ENCODE measurements around the gene CCDC197. TPM values are rescaled to one million over a fixed set of nuclear protein-coding genes. Genes with fewer than 3 reads are reported as not detected.

Gene CCDC197
- total and polyA plus RNA-seq, 8 donors: not detected

GRCh38 chr14:94043111-94043755, 46.1 kb downstream of the CCDC197 start:
- no peak for ATAC-seq
- TF ChIP-seq, protein P1, sequence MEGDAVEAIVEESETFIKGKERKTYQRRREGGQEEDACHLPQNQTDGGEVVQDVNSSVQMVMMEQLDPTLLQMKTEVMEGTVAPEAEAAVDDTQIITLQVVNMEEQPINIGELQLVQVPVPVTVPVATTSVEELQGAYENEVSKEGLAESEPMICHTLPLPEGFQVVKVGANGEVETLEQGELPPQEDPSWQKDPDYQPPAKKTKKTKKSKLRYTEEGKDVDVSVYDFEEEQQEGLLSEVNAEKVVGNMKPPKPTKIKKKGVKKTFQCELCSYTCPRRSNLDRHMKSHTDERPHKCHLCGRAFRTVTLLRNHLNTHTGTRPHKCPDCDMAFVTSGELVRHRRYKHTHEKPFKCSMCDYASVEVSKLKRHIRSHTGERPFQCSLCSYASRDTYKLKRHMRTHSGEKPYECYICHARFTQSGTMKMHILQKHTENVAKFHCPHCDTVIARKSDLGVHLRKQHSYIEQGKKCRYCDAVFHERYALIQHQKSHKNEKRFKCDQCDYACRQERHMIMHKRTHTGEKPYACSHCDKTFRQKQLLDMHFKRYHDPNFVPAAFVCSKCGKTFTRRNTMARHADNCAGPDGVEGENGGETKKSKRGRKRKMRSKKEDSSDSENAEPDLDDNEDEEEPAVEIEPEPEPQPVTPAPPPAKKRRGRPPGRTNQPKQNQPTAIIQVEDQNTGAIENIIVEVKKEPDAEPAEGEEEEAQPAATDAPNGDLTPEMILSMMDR (IDR thresholded peaks at IDR 0.05): no peak
- H3K27me3 ChIP-seq: no peaks in the 10 kb centered on the region
- peak in 1 of 6 donors; percentile 51 for DNase-seq
- intact Hi-C loops (cut with DNase I): no loop called here
- H3K4me3 ChIP-seq: no peak overlapping the region
- WGBS, 2 donors: 82 to 83% methylated on average over 13 of the region's 13 CpGs
- FAIRE-seq: no peak
- H3K36me3 ChIP-seq: peaks cover 0 to 27% (median 11%) of the 10 kb centered on the region in 3 donors
- no peaks in the 10 kb centered on the region for H3K9me3 ChIP-seq
- H3K4me1 ChIP-seq: no peaks in the 10 kb centered on the region
- H3K27ac ChIP-seq: no peak overlapping the region

DNA sequence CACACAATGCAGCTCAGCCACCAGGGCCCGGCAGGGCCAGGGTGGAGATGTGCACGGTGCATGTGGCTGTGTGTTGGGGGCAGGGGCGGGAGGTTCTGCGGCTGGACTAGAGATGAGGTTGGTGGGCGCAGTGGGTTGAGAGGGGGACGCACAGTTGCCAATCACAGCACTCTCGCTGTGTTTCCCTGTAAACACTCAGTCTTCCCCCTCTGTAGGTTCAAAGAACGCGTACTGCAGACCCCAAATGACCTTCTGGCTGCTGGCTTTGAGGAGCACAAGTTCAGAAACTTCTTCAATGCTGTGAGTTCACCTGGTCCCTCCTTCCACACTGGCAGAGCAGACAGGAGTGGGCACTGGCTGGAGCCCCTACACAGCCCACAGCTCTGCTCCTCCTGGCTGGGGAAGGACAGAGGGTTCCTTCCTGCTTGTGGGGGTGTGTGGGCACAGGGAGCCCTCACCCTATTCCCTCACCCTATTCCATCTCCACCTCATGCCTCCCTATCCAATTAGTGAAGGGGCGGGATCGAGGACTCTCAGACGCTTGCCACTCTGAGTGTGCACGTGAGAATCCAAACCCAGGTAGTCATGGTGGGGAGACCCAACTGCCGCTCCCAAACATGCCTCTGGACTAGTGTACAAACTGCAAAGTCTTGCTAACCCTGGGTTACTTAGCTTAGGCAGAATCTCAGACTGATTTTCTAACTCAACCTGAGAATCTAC, 46.8 kb downstream of the CCDC197 start:
- FAIRE-seq (no peak), DNase-seq (no peak), ATAC-seq (peak in 1 of 4 donors; percentile 3)
- WGBS, 2 donors: 90 to 91% methylated on average over 12 to 14 of the region's 14 CpGs
- intact Hi-C loops (cut with DNase I): no loop called here
- H3K9me3 ChIP-seq: no peaks in the 10 kb centered on the region
- TF ChIP-seq, protein P1 (IDR thresholded peaks at IDR 0.05): no peak
- H3K27ac ChIP-seq: no peak overlapping the region
- H3K27me3 ChIP-seq: no peaks in the 10 kb centered on the region
- peaks cover 0 to 34% (median 18%) of the 10 kb centered on the region in 3 donors for H3K36me3 ChIP-seq
- no peaks in the 10 kb centered on the region for H3K4me1 ChIP-seq
- no peak overlapping the region for H3K4me3 ChIP-seq

- H3K27me3 ChIP-seq: no peaks in the 10 kb centered on the region
- DNase-seq: no peak
- WGBS, 2 donors: 90 to 91% methylated on average over 20 of the region's 20 CpGs
- intact Hi-C loops (cut with DNase I): no loop called here
- H3K4me1 ChIP-seq: no peaks in the 10 kb centered on the region
- H3K4me3 ChIP-seq: no peak overlapping the region
- H3K27ac ChIP-seq: no peak overlapping the region
- ATAC-seq: no peak
- no peaks in the 10 kb centered on the region for H3K9me3 ChIP-seq
- TF ChIP-seq, protein P1 (IDR thresholded peaks at IDR 0.05): no peak
- FAIRE-seq: no peak
- H3K36me3 ChIP-seq: peaks cover 0 to 41% (median 25%) of the 10 kb centered on the region in 3 donors
These were observed 47.5 kb downstream of the CCDC197 start for GRCh38 chr14:94044476-94045091.

GRCh38 chr14:94045101-94045500, 48.0 kb downstream of the CCDC197 start:
- Histone ChIP-seq H3K9me3 (no peaks in the 10 kb centered on the region), H3K27me3 (no peaks in the 10 kb centered on the region), H3K4me1 (no peaks in the 10 kb centered on the region), H3K27ac (no peak overlapping the region), H3K4me3 (no peak overlapping the region), H3K36me3 (peaks cover 0 to 46% (median 30%) of the 10 kb centered on the region in 3 donors)
- no peak for ATAC-seq
- TF ChIP-seq, protein P1 (IDR thresholded peaks at IDR 0.05): no peak
- no peak for FAIRE-seq
- intact Hi-C loops (cut with DNase I): no loop called here
- WGBS, 2 donors: 86 to 93% methylated on average over 8 of the region's 8 CpGs
- no peak for DNase-seq
